SK-N-SH treated with all-trans-retinoic acid at 6 μM for 48 hours (cell line): ENCODE data around the gene ITGB4.

Experiments used
- ATAC-seq: fragments of 200-7000 bp; cut with Tn5 transposase; 3 replicates; pipeline ENCODE4 v1.9.1; 2020; ENCODE audit warnings: mild to moderate bottlenecking, moderate library complexity
- ARNTL ChIP-seq: fragments of 450-650 bp; formaldehyde crosslinking; IDR thresholded peaks from 2 replicates; pipeline ENCODE4 v1.5.0; 2020; ENCODE audit warnings: low read depth, mild to moderate bottlenecking, moderate library complexity, borderline replicate concordance
- BACH2 ChIP-seq: fragments of 250-450 bp; sonication (Bioruptor Pico); IDR thresholded peaks from 2 replicates; pipeline ENCODE4 v1.9.0; 2021; ENCODE audit warnings: mild to moderate bottlenecking, borderline replicate concordance
- CREB5 ChIP-seq: fragments of 250-450 bp; sonication (Bioruptor Pico); IDR thresholded peaks from 2 replicates; pipeline ENCODE4 v1.5.1; 2020; ENCODE audit warnings: low read depth, mild to moderate bottlenecking, moderate library complexity
- CSDC2 ChIP-seq: fragments of 250-450 bp; sonication (Bioruptor Pico); IDR thresholded peaks from 2 replicates; pipeline ENCODE4 v1.5.0; 2020; ENCODE audit warnings: mild to moderate bottlenecking, moderate library complexity
- ESRRG ChIP-seq: fragments of 250-450 bp; sonication (Bioruptor Pico); IDR thresholded peaks from 2 replicates; pipeline ENCODE4 v1.6.1; 2021; ENCODE audit warnings: mild to moderate bottlenecking
- GLIS3 ChIP-seq: fragments of 250-450 bp; sonication (Bioruptor Pico); IDR thresholded peaks from 2 replicates; pipeline ENCODE4 v1.5.0; 2020; ENCODE audit warnings: mild to moderate bottlenecking, moderate library complexity
- ISL1 ChIP-seq: fragments of 250-450 bp; sonication (Bioruptor Pico); IDR thresholded peaks from 2 replicates; pipeline ENCODE4 v2.1.2; 2022; ENCODE audit warnings: mild to moderate bottlenecking, moderate library complexity
- OSR1 ChIP-seq: fragments of 250-450 bp; sonication (Bioruptor Pico); IDR thresholded peaks from 2 replicates; pipeline ENCODE4 v1.8.0; 2022; ENCODE audit warnings: moderate library complexity, mild to moderate bottlenecking, inconsistent platforms
- PATZ1 ChIP-seq: fragments of 250-450 bp; sonication (Bioruptor Pico); IDR thresholded peaks from 2 replicates; pipeline ENCODE4 v1.8.0; 2020; ENCODE audit warnings: mild to moderate bottlenecking, moderate library complexity, borderline replicate concordance
- POU6F1 ChIP-seq: fragments of 250-450 bp; sonication (Bioruptor Pico); IDR thresholded peaks from 2 replicates; pipeline ENCODE4 v1.8.0; 2021; ENCODE audit warnings: low read depth, mild to moderate bottlenecking, moderate library complexity, borderline replicate concordance
- PPARA ChIP-seq: fragments of 250-450 bp; sonication (Bioruptor Pico); IDR thresholded peaks from 2 replicates; pipeline ENCODE4 v1.5.0; 2020; ENCODE audit warnings: mild to moderate bottlenecking, borderline replicate concordance
- TCF4 ChIP-seq: fragments of 250-450 bp; sonication (Bioruptor Pico); IDR thresholded peaks from 2 replicates; pipeline ENCODE4 v1.8.0; 2021; ENCODE audit warnings: mild to moderate bottlenecking, moderate library complexity, borderline replicate concordance
- TOX ChIP-seq: fragments of 250-450 bp; sonication (Bioruptor Pico); IDR thresholded peaks from 2 replicates; pipeline ENCODE4 v1.8.0; 2021; ENCODE audit warnings: mild to moderate bottlenecking, moderate library complexity, borderline replicate concordance
- ZFP3 ChIP-seq: fragments of 250-450 bp; sonication (Bioruptor Pico); IDR thresholded peaks from 2 replicates; pipeline ENCODE4 v1.5.0; 2020; ENCODE audit warnings: mild to moderate bottlenecking, moderate library complexity
- ZFP30 ChIP-seq: fragments of 450-650 bp; formaldehyde crosslinking; IDR thresholded peaks from 2 replicates; pipeline ENCODE4 v1.5.0; 2022; ENCODE audit warnings: mild to moderate bottlenecking, moderate library complexity
- ZNF565 ChIP-seq: fragments of 450-650 bp; formaldehyde crosslinking; conservative IDR thresholded peaks from 2 replicates; pipeline ENCODE4 v1.5.0; 2020; ENCODE audit warnings: low read depth, mild to moderate bottlenecking, moderate library complexity
- ZNF70 ChIP-seq: fragments of 450-650 bp; formaldehyde crosslinking; IDR thresholded peaks from 2 replicates; pipeline ENCODE4 v1.5.0; 2020; ENCODE audit warnings: mild to moderate bottlenecking, moderate library complexity
- ZNF8 ChIP-seq: fragments of 450-650 bp; formaldehyde crosslinking; IDR thresholded peaks from 2 replicates; pipeline ENCODE4 v1.5.0; 2020; ENCODE audit warnings: mild to moderate bottlenecking, moderate library complexity
- TF ChIP-seq, protein P1 (sequence below): fragments of 250-450 bp; sonication (Bioruptor Pico); IDR thresholded peaks from 2 replicates; pipeline ENCODE4 v1.5.0; 2020; ENCODE audit warnings: mild to moderate bottlenecking, moderate library complexity
- TF ChIP-seq, protein P2 (sequence below): fragments of 250-450 bp; sonication (Bioruptor Pico); IDR thresholded peaks from 2 replicates; pipeline ENCODE4 v1.5.1; 2021; ENCODE audit warnings: mild to moderate bottlenecking, moderate library complexity

ITGB4 gene

DNA sequence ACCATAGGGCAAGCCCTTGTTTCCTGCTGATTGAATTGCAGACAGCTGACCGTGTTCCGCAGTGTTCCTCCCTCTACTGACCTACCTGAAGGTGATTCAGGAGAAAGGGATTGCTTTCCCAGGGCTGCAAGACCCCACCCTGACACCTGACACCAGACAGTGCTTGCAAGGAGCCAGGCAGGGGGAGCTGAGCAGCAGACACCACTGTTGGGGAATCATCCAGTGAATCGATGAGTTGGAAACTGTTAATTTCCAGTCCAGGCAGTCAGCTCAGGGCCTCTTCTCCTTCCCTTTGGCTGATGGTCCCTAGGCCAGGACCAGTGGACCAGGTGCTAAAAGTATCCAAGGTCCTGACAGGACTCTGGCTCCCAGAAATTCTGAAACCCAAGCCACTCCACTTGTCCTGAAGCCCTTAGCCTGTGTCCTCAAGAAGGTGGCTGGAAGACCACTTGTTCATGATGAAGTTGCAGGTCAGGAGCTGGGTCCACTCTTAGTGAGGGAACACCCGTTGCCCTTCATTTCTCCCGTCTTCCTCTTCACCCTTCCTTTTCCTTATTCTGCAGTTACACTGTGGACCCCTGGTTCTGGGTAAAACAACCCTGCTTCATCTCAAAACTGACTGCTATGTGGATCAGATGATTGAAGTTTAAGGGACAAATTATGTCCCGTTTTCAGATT, 53.9 kb downstream of the ITGB4 start (continued):
- TF ChIP-seq, protein P1, sequence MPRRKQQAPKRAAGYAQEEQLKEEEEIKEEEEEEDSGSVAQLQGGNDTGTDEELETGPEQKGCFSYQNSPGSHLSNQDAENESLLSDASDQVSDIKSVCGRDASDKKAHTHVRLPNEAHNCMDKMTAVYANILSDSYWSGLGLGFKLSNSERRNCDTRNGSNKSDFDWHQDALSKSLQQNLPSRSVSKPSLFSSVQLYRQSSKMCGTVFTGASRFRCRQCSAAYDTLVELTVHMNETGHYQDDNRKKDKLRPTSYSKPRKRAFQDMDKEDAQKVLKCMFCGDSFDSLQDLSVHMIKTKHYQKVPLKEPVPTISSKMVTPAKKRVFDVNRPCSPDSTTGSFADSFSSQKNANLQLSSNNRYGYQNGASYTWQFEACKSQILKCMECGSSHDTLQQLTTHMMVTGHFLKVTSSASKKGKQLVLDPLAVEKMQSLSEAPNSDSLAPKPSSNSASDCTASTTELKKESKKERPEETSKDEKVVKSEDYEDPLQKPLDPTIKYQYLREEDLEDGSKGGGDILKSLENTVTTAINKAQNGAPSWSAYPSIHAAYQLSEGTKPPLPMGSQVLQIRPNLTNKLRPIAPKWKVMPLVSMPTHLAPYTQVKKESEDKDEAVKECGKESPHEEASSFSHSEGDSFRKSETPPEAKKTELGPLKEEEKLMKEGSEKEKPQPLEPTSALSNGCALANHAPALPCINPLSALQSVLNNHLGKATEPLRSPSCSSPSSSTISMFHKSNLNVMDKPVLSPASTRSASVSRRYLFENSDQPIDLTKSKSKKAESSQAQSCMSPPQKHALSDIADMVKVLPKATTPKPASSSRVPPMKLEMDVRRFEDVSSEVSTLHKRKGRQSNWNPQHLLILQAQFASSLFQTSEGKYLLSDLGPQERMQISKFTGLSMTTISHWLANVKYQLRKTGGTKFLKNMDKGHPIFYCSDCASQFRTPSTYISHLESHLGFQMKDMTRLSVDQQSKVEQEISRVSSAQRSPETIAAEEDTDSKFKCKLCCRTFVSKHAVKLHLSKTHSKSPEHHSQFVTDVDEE (CRISPR knock-in tag), result peak; percentile 21; the same call in 1 of the 2 replicates
- TF ChIP-seq CREB5 (CRISPR knock-in tag) (peak; percentile 89; the same call in 1 of the 2 replicates), PPARA (CRISPR knock-in tag) (peak; percentile 91), OSR1 (CRISPR knock-in tag) (no peak), ZFP3 (no peak), TCF4 (CRISPR knock-in tag) (no peak)
- TF ChIP-seq, protein P2, sequence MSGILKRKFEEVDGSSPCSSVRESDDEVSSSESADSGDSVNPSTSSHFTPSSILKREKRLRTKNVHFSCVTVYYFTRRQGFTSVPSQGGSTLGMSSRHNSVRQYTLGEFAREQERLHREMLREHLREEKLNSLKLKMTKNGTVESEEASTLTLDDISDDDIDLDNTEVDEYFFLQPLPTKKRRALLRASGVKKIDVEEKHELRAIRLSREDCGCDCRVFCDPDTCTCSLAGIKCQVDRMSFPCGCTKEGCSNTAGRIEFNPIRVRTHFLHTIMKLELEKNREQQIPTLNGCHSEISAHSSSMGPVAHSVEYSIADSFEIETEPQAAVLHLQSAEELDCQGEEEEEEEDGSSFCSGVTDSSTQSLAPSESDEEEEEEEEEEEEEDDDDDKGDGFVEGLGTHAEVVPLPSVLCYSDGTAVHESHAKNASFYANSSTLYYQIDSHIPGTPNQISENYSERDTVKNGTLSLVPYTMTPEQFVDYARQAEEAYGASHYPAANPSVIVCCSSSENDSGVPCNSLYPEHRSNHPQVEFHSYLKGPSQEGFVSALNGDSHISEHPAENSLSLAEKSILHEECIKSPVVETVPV, result peak; percentile 98

GRCh38 chr17:75776386-75777295, 55.4 kb downstream of the ITGB4 start:
- no peak for ATAC-seq
- TF ChIP-seq PPARA (CRISPR knock-in tag), result peak; percentile 34
- peak; percentile 16; the same call in 1 of the 2 replicates for TF ChIP-seq ARNTL (CRISPR knock-in tag)
- no peak for TF ChIP-seq ZFP3
- peak; percentile 86 for TF ChIP-seq ESRRG (CRISPR knock-in tag)
- peak; percentile 93 for TF ChIP-seq GLIS3 (CRISPR knock-in tag)
- TF ChIP-seq TOX (CRISPR knock-in tag), result no peak; the same call in 1 of the 2 replicates
- no peak; the same call in 1 of the 2 replicates for TF ChIP-seq TCF4 (CRISPR knock-in tag)
- TF ChIP-seq CSDC2 (CRISPR knock-in tag), result no peak
- no peak; the same call in 1 of the 2 replicates for TF ChIP-seq CREB5 (CRISPR knock-in tag)
- peak; percentile 11; the same call in 1 of the 2 replicates for TF ChIP-seq ZNF70 (CRISPR knock-in tag)
- TF ChIP-seq BACH2, result no peak
- TF ChIP-seq POU6F1 (CRISPR knock-in tag), result no peak
- TF ChIP-seq, protein P1 (CRISPR knock-in tag), result peak; percentile 26; the same call in 1 of the 2 replicates
- no peak for TF ChIP-seq OSR1 (CRISPR knock-in tag)
- TF ChIP-seq PATZ1, result peak; percentile 9
- peak; percentile 65 for TF ChIP-seq ZNF565 (CRISPR knock-in tag)
- TF ChIP-seq ZFP30 (CRISPR knock-in tag), result peak; percentile 7; the same call in 1 of the 2 replicates
- TF ChIP-seq ZNF8 (CRISPR knock-in tag), result peak; percentile 11; the same call in 1 of the 2 replicates
- TF ChIP-seq, protein P2, result peak; percentile 25
- no peak for TF ChIP-seq ISL1 (CRISPR knock-in tag)
